Measurements from ENCODE around the gene ARMH2. TPM values are rescaled to one million over a fixed set of nuclear protein-coding genes. Genes with fewer than 3 reads are reported as not detected.

Gene ARMH2
- total and polyA plus RNA-seq, 9 of the 15 experiments (the other 6 are each of a cell fraction or from before 2014, with no cell fraction given) = not detected

- intact Hi-C loops (cut with micrococcal nuclease) (no loop called here), in situ Hi-C loops (cut with MboI) (no loop called here)
- Histone ChIP-seq H3K79me2 (ENCODE audit: control insufficient read depth, insufficient read depth, low read length) (no peaks in the 10 kb centered on the region), H3K4me3 (no peak overlapping the region), H3K9me3 (replicated peaks; ENCODE audit: control insufficient read depth, insufficient read depth, low read depth, low read length) (no peaks in the 10 kb centered on the region), H3K27me3 (ENCODE audit: control insufficient read depth in 2 of 2, insufficient read depth in 2 of 2, low read length in 2 of 2) (peaks cover 7 to 24% of the 10 kb centered on the region in 2 experiments; a peak in 4 of 5 replicates), H3K4me2 (ENCODE audit: insufficient read depth, low read length) (no peak overlapping the region), H3K9me1 (ENCODE audit: control insufficient read depth, insufficient read depth, low read length) (no peaks in the 10 kb centered on the region), H3K27ac (ENCODE audit: extremely low read depth, low read depth, low read length) (no peak overlapping the region), H3K4me1 (replicated peaks in 1 of 2; ENCODE audit: control insufficient read depth in 2 of 2, insufficient read depth in 2 of 2, low read length in 2 of 2) (no peaks in the 10 kb centered on the region), H3K36me3 (ENCODE audit: control insufficient read depth, insufficient read depth, low read length) (no peaks in the 10 kb centered on the region), H2AFZ (ENCODE audit: low read depth, low read length) (no peak overlapping the region), H4K20me1 (replicated peaks; ENCODE audit: control insufficient read depth, insufficient read depth, low read length) (no peaks in the 10 kb centered on the region), H3K9ac (ENCODE audit: insufficient read depth in 1 of 2, low read depth in 2 of 2, low read length in 2 of 2) (no peak overlapping the region)
- DNase-seq (ENCODE audit: extremely low read depth in 1 of 4, low spot score in 3 of 4) (no peak), ATAC-seq (no peak), FAIRE-seq (no peak)
- POLR2A ChIA-PET = no interaction called here
- no peak for TF ChIP-seq ZNF436 (CRISPR knock-in tag; IDR thresholded peaks at IDR 0.05)
- TF ChIP-seq TFAM (CRISPR knock-in tag; conservative IDR thresholded peaks at IDR 0.05) = no peak
- TF ChIP-seq ZNF449 (CRISPR knock-in tag; IDR thresholded peaks at IDR 0.05) = no peak
- TF ChIP-seq ZNF239 (CRISPR knock-in tag; IDR thresholded peaks at IDR 0.05) = no peak
- no peak for TF ChIP-seq ZNF717 (CRISPR knock-in tag; IDR thresholded peaks at IDR 0.05)
- no peak for TF ChIP-seq POLR2AphosphoS2 (IDR thresholded peaks at IDR 0.05; ENCODE audit: low read length)
- no peak for TF ChIP-seq MEF2D (tag; conservative IDR thresholded peaks at IDR 0.05; ENCODE audit: low read depth)
- no peak for TF ChIP-seq DIDO1 (tag; IDR thresholded peaks at IDR 0.05; ENCODE audit: low read depth)
- TF ChIP-seq GTF2A2 (tag; IDR thresholded peaks at IDR 0.05) = no peak
- no peak for TF ChIP-seq RFX7 (CRISPR knock-in tag; IDR thresholded peaks at IDR 0.05)
- no peak for TF ChIP-seq JUNB (CRISPR knock-in tag; conservative IDR thresholded peaks at IDR 0.05)
- TF ChIP-seq YY1 (IDR thresholded peaks at IDR 0.05; ENCODE audit: borderline replicate concordance in 1 of 3, control insufficient read depth in 1 of 3, extremely low read depth in 1 of 3, insufficient read depth in 3 of 3, insufficient read length in 1 of 3, insufficient replicate concordance in 2 of 3, low read depth in 1 of 3, low read length in 2 of 3) = no peak
- no peak for TF ChIP-seq MYBL2 (IDR thresholded peaks at IDR 0.05; ENCODE audit: low read depth)
- TF ChIP-seq MYBL2 (CRISPR knock-in tag; IDR thresholded peaks at IDR 0.05; ENCODE audit: borderline replicate concordance) = no peak
- no peak for TF ChIP-seq MCM2 (IDR thresholded peaks at IDR 0.05; ENCODE audit: low read depth)
- TF ChIP-seq, protein P1, sequence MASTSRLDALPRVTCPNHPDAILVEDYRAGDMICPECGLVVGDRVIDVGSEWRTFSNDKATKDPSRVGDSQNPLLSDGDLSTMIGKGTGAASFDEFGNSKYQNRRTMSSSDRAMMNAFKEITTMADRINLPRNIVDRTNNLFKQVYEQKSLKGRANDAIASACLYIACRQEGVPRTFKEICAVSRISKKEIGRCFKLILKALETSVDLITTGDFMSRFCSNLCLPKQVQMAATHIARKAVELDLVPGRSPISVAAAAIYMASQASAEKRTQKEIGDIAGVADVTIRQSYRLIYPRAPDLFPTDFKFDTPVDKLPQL (IDR thresholded peaks at IDR 0.05; ENCODE audit: extremely low read depth, insufficient read length) = no peak
- TF ChIP-seq, protein P2, sequence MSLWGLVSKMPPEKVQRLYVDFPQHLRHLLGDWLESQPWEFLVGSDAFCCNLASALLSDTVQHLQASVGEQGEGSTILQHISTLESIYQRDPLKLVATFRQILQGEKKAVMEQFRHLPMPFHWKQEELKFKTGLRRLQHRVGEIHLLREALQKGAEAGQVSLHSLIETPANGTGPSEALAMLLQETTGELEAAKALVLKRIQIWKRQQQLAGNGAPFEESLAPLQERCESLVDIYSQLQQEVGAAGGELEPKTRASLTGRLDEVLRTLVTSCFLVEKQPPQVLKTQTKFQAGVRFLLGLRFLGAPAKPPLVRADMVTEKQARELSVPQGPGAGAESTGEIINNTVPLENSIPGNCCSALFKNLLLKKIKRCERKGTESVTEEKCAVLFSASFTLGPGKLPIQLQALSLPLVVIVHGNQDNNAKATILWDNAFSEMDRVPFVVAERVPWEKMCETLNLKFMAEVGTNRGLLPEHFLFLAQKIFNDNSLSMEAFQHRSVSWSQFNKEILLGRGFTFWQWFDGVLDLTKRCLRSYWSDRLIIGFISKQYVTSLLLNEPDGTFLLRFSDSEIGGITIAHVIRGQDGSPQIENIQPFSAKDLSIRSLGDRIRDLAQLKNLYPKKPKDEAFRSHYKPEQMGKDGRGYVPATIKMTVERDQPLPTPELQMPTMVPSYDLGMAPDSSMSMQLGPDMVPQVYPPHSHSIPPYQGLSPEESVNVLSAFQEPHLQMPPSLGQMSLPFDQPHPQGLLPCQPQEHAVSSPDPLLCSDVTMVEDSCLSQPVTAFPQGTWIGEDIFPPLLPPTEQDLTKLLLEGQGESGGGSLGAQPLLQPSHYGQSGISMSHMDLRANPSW (CRISPR knock-in tag; IDR thresholded peaks at IDR 0.05) = no peak
- TF ChIP-seq L3MBTL2 (IDR thresholded peaks at IDR 0.05) = no peak
- no TSS peak for BruUV-seq (replicated peaks)
- 2% methylated on average over 2 of the region's 2 CpGs for WGBS (ENCODE audit: insufficient coverage, low coverage, missing lambda C conversion rate)
- CTCF ChIA-PET (ENCODE audit: low intra/inter-chr PET ratio) = no interaction called here
Observed at GRCh38 chr6:24836109-24836508, 37.4 kb upstream of the ARMH2 start.

Data from K562 (cell line).